H1 (cell line): ENCODE data around the gene DCDC2B. TPM values are rescaled to one million over a fixed set of nuclear protein-coding genes. Genes with fewer than 3 reads are reported as not detected.
A peak's percentile ranks its signal among the peaks of the same experiment; 100 is the strongest.

Experiments used
- CTCF ChIA-PET: fragments of 300-600 bp; sonication (Branson Sonifier 250); formaldehyde crosslinking; loops from one replicate; lab custom pipeline; 2021; ENCODE audit not compliant: partially characterized antibody; lab: Charles Lee
- POLR2A ChIA-PET: fragments of 300-600 bp; sonication (Branson Sonifier 250); formaldehyde crosslinking; loops from one replicate; lab custom pipeline; 2021; ENCODE audit warnings: inconsistent platforms; ENCODE audit not compliant: partially characterized antibody; lab: Charles Lee
- DNase-seq, 2 experiments: peaks; one replicate each; pipeline versions ENCODE4 v3.0.0 to v3.0.0-alpha.2; 2010 to 2022; ENCODE audit warnings: low spot score in 2 of 2, low read depth in 1 of 2, mixed read lengths in 1 of 2
- FAIRE-seq: peaks from 2 replicates; lab custom pipeline; 2011; peaks lifted over from hg19 to GRCh38; lab: Jason Lieb, UNC
- H2AFZ ChIP-seq: 2 replicates; pipeline ENCODE4 v1.8.1; 2012; ENCODE audit warnings: low read length, inconsistent platforms
- H2AK5ac ChIP-seq: 2 replicates; pipeline ENCODE4 v1.6.1; 2013; ENCODE audit warnings: low read depth, low read length
- H2BK120ac ChIP-seq: replicated peaks from 2 replicates; pipeline ENCODE3; 2013; ENCODE audit warnings: low read depth, low read length, inconsistent platforms
- H2BK12ac ChIP-seq: 2 replicates; pipeline ENCODE4 v1.6.1; 2013; ENCODE audit warnings: low read depth, low read length
- H2BK15ac ChIP-seq: 2 replicates; pipeline ENCODE4 v1.6.1; 2013; ENCODE audit warnings: low read length
- H2BK20ac ChIP-seq: 2 replicates; pipeline ENCODE4 v1.6.1; 2013; ENCODE audit warnings: low read length
- H2BK5ac ChIP-seq: 2 replicates; pipeline ENCODE4 v1.6.1; 2013; ENCODE audit warnings: low read depth, low read length
- H3K14ac ChIP-seq: 2 replicates; pipeline ENCODE4 v1.6.1; 2013; ENCODE audit warnings: inconsistent platforms; ENCODE audit not compliant: insufficient read length
- H3K18ac ChIP-seq: 2 replicates; pipeline ENCODE4 v1.6.1; 2013; ENCODE audit warnings: low read length; ENCODE audit errors: extremely low read depth
- H3K23ac ChIP-seq: 2 replicates; pipeline ENCODE4 v1.6.1; 2013; ENCODE audit warnings: inconsistent platforms; ENCODE audit not compliant: insufficient read length
- H3K23me2 ChIP-seq: 2 replicates; pipeline ENCODE4 v1.6.1; 2013; ENCODE audit warnings: low read depth, low read length
- H3K27ac ChIP-seq: 2 replicates; pipeline ENCODE4 v1.6.1; 2011; ENCODE audit warnings: low read depth, low read length, inconsistent platforms
- H3K27me3 ChIP-seq, 4 experiments: replicated peaks in 1 of 4; 1 replicate in 1 of 4; 2 replicates in 3 of 4; pipeline versions ENCODE4 v1.6.1 to v1.8.1; 2011 to 2013; ENCODE audit warnings: low read length in 3 of 4, mild to moderate bottlenecking in 3 of 4, inconsistent platforms in 2 of 4, mixed read lengths in 2 of 4, moderate library complexity in 1 of 4; ENCODE audit not compliant: control insufficient read depth in 3 of 4, insufficient read depth in 3 of 4; ENCODE audit errors: extremely low read depth in 1 of 4
- H3K36me3 ChIP-seq, 4 experiments: 2 replicates each; pipeline versions ENCODE4 v1.6.1 to v1.8.1; 2011 to 2013; ENCODE audit warnings: mild to moderate bottlenecking in 4 of 4, low read length in 3 of 4, moderate library complexity in 2 of 4, control low read depth in 1 of 4, inconsistent platforms in 1 of 4; ENCODE audit not compliant: insufficient read depth in 4 of 4, control insufficient read depth in 2 of 4
- H3K4ac ChIP-seq: replicated peaks from 2 replicates; pipeline ENCODE3; 2013; ENCODE audit warnings: low read length, low read depth, mixed read lengths, inconsistent platforms; ENCODE audit not compliant: insufficient read length
- H3K4me1 ChIP-seq, 4 experiments: replicated peaks in 1 of 4; 1 replicate in 1 of 4; 2 replicates in 3 of 4; pipeline versions ENCODE4 v1.6.1 to v1.8.1; 2011 to 2013; ENCODE audit warnings: low read length in 3 of 4, inconsistent platforms in 2 of 4, mixed read lengths in 1 of 4; ENCODE audit not compliant: insufficient read depth in 4 of 4, control insufficient read depth in 3 of 4
- H3K4me2 ChIP-seq, 2 experiments: 2 replicates each; pipeline versions ENCODE4 v1.6.1 to v1.8.1; 2011 to 2013; ENCODE audit warnings: low read depth in 2 of 2, low read length in 2 of 2, control low read depth in 1 of 2, inconsistent platforms in 1 of 2, mild to moderate bottlenecking in 1 of 2; ENCODE audit not compliant: insufficient read depth in 1 of 2
- H3K4me3 ChIP-seq, 4 experiments: fragments of 200-600, 300-600 bp in 1 of 4; sonication (generic), shearing (Covaris generic), sonication (Bioruptor Twin) in 1 of 4; 2 replicates each; pipeline versions ENCODE4 v1.5.1 to v1.8.1; 2011 to 2016; ENCODE audit warnings: low read length in 4 of 4, low read depth in 3 of 4, control low read depth in 2 of 4, inconsistent platforms in 2 of 4, mild to moderate bottlenecking in 2 of 4, mixed read lengths in 1 of 4, moderate library complexity in 1 of 4; ENCODE audit not compliant: insufficient read depth in 2 of 4; ENCODE audit errors: extremely low read depth in 1 of 4
- H3K56ac ChIP-seq: replicated peaks from 2 replicates; pipeline ENCODE3; 2013; ENCODE audit warnings: low read depth, mild to moderate bottlenecking, mixed read lengths, low read length, inconsistent platforms; ENCODE audit not compliant: insufficient read length
- H3K79me1 ChIP-seq: 2 replicates; pipeline ENCODE4 v1.6.1; 2013; ENCODE audit warnings: low read depth, low read length, control low read depth
- H3K79me2 ChIP-seq, 2 experiments: 2 replicates each; pipeline versions ENCODE4 v1.6.1 to v1.8.1; 2012 to 2013; ENCODE audit warnings: low read length in 2 of 2, mild to moderate bottlenecking in 2 of 2, inconsistent platforms in 1 of 2; ENCODE audit not compliant: insufficient read depth in 2 of 2, control insufficient read depth in 1 of 2
- H3K9ac ChIP-seq, 4 experiments: replicated peaks in 1 of 4; 1 replicate in 1 of 4; 2 replicates in 3 of 4; pipeline versions ENCODE4 v1.6.1 to v1.8.1; 2011 to 2013; ENCODE audit warnings: low read depth in 3 of 4, low read length in 3 of 4, control low read depth in 2 of 4, mild to moderate bottlenecking in 2 of 4, moderate library complexity in 2 of 4, inconsistent platforms in 1 of 4; ENCODE audit errors: extremely low read depth in 1 of 4
- H3K9me3 ChIP-seq, 2 experiments: 2 replicates each; pipeline versions ENCODE4 v1.6.1 to v1.8.1; 2012 to 2013; ENCODE audit warnings: mild to moderate bottlenecking in 2 of 2, moderate library complexity in 2 of 2, control low read depth in 1 of 2, inconsistent platforms in 1 of 2, low read depth in 1 of 2, low read length in 1 of 2, mixed read lengths in 1 of 2; ENCODE audit not compliant: insufficient read depth in 2 of 2
- H4K20me1 ChIP-seq, 2 experiments: replicated peaks in 1 of 2; 2 replicates each; pipeline versions ENCODE3 to v1.8.1; 2011 to 2013; ENCODE audit warnings: inconsistent platforms in 2 of 2, low read length in 2 of 2, mild to moderate bottlenecking in 1 of 2; ENCODE audit not compliant: insufficient read depth in 2 of 2, control insufficient read depth in 1 of 2
- H4K5ac ChIP-seq: 2 replicates; pipeline ENCODE4 v1.6.1; 2013; ENCODE audit warnings: low read length, low read depth, mixed read lengths, inconsistent platforms; ENCODE audit not compliant: insufficient read length
- H4K8ac ChIP-seq: 2 replicates; pipeline ENCODE4 v1.8.0; 2013; ENCODE audit warnings: mild to moderate bottlenecking, moderate library complexity, low read length, inconsistent platforms; ENCODE audit not compliant: insufficient read depth; ENCODE audit errors: extremely low read depth
- H4K91ac ChIP-seq: replicated peaks from 2 replicates; pipeline ENCODE3; 2013; ENCODE audit warnings: low read length, mixed read lengths, inconsistent platforms; ENCODE audit not compliant: insufficient read length
- CHD1 ChIP-seq: IDR thresholded peaks from 2 replicates; pipeline ENCODE4 v1.6.1; 2012; ENCODE audit warnings: low read depth, low read length, improper control_type of control experiment
- CTBP2 ChIP-seq: IDR thresholded peaks from 2 replicates; pipeline ENCODE4 v1.7.0; 2011; ENCODE audit warnings: borderline replicate concordance, mild to moderate bottlenecking, moderate library complexity, mixed read lengths, low read length; ENCODE audit not compliant: insufficient read depth, insufficient read length
- TBP ChIP-seq: IDR thresholded peaks from 2 replicates; pipeline ENCODE4 v1.6.1; 2011; ENCODE audit warnings: low read depth, low read length, improper control_type of control experiment
- WGBS, 2 experiments: shearing (Covaris generic) in 1 of 2; methylation state at CpG; one replicate each; pipeline versions ENCODE4 v1.1.6 to v1.1.7; 2013 to 2015; ENCODE audit warnings: low lambda C conversion rate in 2 of 2, mixed read lengths in 2 of 2, inconsistent platforms in 1 of 2, low coverage in 1 of 2, missing lambda C conversion rate in 1 of 2; ENCODE audit not compliant: insufficient replicate concordance in 2 of 2, insufficient coverage in 1 of 2, insufficient read length in 1 of 2; ENCODE audit errors: extremely low coverage in 1 of 2, missing lambda C conversion rate in 1 of 2; 5-methylcytosine and 5-hydroxymethylcytosine counted together
- polyA plus RNA-seq, 7 experiments: library from polyadenylated mRNA; depleted of rRNA in 3 of 7; stranded (reverse) in 5 of 7; unstranded in 2 of 7; fragments of >200 nt in 5 of 7; fragments of 200-250 nt in 2 of 7; gene quantifications; 1 replicate in 5 of 7; 2 replicates in 1 of 7; 4 replicates in 1 of 7; pipeline versions ENCODE4 v1.2.1 to v1.2.3, GENCODE V29; 2011 to 2013; ENCODE audit warnings: missing spikeins in 2 of 7, mixed read lengths in 2 of 7
- total RNA-seq: library from RNA; stranded (reverse); fragmentation: NEBNext Ultra II Directional; extraction: Animal tissue kit (Norgen Biotek cat#: 25700); gene quantifications from 2 replicates; pipeline ENCODE4 v1.2.1, GENCODE V29; 2021
- TF ChIP-seq, protein P1 (sequence below): IDR thresholded peaks from 2 replicates; pipeline ENCODE4 v1.6.1; 2012; ENCODE audit warnings: inconsistent platforms
- TF ChIP-seq, protein P2 (sequence below): IDR thresholded peaks from 2 replicates; pipeline ENCODE4 v1.6.1; 2011; ENCODE audit warnings: low read depth, mild to moderate bottlenecking, low read length; ENCODE audit not compliant: insufficient read depth
- TF ChIP-seq, protein P3 (sequence below): IDR thresholded peaks from 2 replicates; pipeline ENCODE4 v1.6.1; 2012; ENCODE audit warnings: low read length, inconsistent platforms

Gene DCDC2B
- total and polyA plus RNA-seq, 2 of the 8 experiments (the other 6 are each of a cell fraction or from before 2014, with no cell fraction given) = not detected

DNA sequence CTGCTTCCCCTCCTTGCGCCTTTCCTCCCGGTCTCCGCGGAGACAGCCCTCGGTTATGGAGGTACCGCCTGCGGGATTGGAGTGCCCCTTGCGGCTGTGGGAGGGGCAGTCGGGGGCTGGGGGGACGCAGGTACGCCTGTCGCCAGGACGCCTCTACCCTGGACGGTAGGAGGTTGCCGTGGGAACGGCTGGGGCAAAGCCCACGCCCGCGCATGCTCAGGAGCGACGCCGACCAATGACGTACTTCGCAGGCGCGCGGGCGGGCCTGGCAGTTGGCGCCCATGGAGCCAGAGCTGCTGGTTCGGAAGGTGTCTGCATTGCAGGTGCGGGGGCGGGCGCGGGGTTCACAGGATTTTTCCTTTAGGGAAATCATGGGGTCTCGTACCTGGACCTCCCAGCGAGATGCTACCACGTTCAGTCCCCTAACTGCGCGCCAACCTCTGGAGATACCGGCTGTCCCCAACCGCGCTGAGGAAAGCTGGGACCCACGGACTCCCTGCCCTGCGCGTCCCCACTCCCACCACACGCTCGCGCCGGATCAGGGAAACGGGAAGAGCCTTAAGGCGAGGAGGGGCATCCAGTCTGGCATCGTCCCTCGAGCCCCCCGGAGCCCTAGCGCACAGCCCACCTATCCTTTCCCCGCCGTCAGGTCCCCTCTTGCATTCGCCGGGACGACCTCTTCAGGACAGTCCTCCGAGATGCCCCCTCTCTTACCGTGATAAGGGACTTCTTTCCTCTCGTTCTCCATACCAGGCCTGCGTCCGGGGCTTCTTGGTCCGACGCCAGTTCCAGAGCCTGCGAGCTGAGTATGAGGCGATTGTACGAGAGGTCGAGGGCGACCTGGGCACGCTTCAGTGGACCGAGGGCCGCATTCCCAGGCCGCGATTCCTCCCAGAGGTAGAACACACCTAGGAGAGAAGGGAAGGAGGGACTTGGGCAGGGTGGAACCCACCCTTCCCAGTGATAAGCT lies 3.2 kb upstream of the DCDC2B start, which contains the start of gene IQCC:
IQCC (plus strand) TSS at position 271 of the 970 bp plus-strand sequence; CDS start at position 282, 11 bp downstream.
- peak within 1 kb of the TSS; percentile 7 for H3K4ac ChIP-seq
- H3K27ac ChIP-seq = peak within 1 kb of the TSS; percentile 51; the same call in 1 of the 2 replicates
- H2BK12ac ChIP-seq = peak within 1 kb of the TSS; percentile 35; the same call in 1 of the 2 replicates
- peak within 1 kb of the TSS; percentile 74; the same call in 1 of the 2 replicates for H2AFZ ChIP-seq
- H3K79me1 ChIP-seq = peaks cover 2% of the 10 kb centered on the region; the same call in 1 of the 2 replicates
- peaks cover 0 to 21% (median 10%) of the 10 kb centered on the region in 4 experiments; a peak in 6 of 7 replicates for H3K4me1 ChIP-seq
- peaks cover 0 to 2% of the 10 kb centered on the region in 2 experiments for H4K20me1 ChIP-seq
- peak; percentile 81 to 93 for DNase-seq
- no peak within 1 kb of the TSS for H3K14ac ChIP-seq
- 11% methylated on average over 60 of the region's 77 CpGs; no CpG with 5 or more reads in 1 of the 2 experiments for WGBS, 2 experiments
- peak within 1 kb of the TSS; percentile 76 for H4K91ac ChIP-seq
- ChIA-PET POLR2A (interaction anchor here (0.7 to 21.3 kb wide), 23 partner anchors 7 to 447 kb away, joined by 3 to 332 read pairs (median 5); partner anchors contain the start of genes BSDC1, CCDC28B, KPNA6 and MARCKSL1), CTCF (interaction anchor here (0.6 to 4.5 kb wide), 5 partner anchors 11 to 158 kb away, joined by 3 to 25 read pairs (median 3); no protein-coding TSS in a partner anchor)
- H3K56ac ChIP-seq = no peak within 1 kb of the TSS
- H3K36me3 ChIP-seq = no peaks in the 10 kb centered on the region; a peak in 1 of 8 replicates
- H2BK120ac ChIP-seq = no peak within 1 kb of the TSS
- no peak within 1 kb of the TSS for H3K23ac ChIP-seq
- peak within 1 kb of the TSS; percentile 75 to 84 (median 78) for H3K9ac ChIP-seq
- H3K23me2 ChIP-seq = peaks cover 12% of the 10 kb centered on the region; the same call in 1 of the 2 replicates
- no peak within 1 kb of the TSS for H2AK5ac ChIP-seq
- no peak within 1 kb of the TSS; the same call in 1 of the 2 replicates for H3K18ac ChIP-seq
- peak within 1 kb of the TSS; percentile 54 for H4K5ac ChIP-seq
- H4K8ac ChIP-seq = peak within 1 kb of the TSS; percentile 92; the same call in 1 of the 2 replicates
- peak within 1 kb of the TSS; percentile 31; the same call in 1 of the 2 replicates for H2BK15ac ChIP-seq
- H3K27me3 ChIP-seq = peaks cover 0 to 4% (median 2%) of the 10 kb centered on the region in 4 experiments; a peak in 3 of 7 replicates
- H3K79me2 ChIP-seq = no peaks in the 10 kb centered on the region
- H3K4me3 ChIP-seq = peak within 1 kb of the TSS; percentile 64 to 86 (median 80)
- no peak within 1 kb of the TSS for H2BK20ac ChIP-seq
- H3K4me2 ChIP-seq = peak within 1 kb of the TSS; percentile 73 to 96
- H2BK5ac ChIP-seq = peak within 1 kb of the TSS; percentile 19; the same call in 1 of the 2 replicates
- H3K9me3 ChIP-seq = no peaks in the 10 kb centered on the region
- FAIRE-seq = no peak
- TF ChIP-seq, protein P1, sequence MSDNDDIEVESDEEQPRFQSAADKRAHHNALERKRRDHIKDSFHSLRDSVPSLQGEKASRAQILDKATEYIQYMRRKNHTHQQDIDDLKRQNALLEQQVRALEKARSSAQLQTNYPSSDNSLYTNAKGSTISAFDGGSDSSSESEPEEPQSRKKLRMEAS = peak; percentile 79
- no peak for TF ChIP-seq CTBP2
- TF ChIP-seq, protein P2, sequence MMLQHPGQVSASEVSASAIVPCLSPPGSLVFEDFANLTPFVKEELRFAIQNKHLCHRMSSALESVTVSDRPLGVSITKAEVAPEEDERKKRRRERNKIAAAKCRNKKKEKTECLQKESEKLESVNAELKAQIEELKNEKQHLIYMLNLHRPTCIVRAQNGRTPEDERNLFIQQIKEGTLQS = peak; percentile 89
- TF ChIP-seq, protein P3, sequence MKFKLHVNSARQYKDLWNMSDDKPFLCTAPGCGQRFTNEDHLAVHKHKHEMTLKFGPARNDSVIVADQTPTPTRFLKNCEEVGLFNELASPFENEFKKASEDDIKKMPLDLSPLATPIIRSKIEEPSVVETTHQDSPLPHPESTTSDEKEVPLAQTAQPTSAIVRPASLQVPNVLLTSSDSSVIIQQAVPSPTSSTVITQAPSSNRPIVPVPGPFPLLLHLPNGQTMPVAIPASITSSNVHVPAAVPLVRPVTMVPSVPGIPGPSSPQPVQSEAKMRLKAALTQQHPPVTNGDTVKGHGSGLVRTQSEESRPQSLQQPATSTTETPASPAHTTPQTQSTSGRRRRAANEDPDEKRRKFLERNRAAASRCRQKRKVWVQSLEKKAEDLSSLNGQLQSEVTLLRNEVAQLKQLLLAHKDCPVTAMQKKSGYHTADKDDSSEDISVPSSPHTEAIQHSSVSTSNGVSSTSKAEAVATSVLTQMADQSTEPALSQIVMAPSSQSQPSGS = no peak
- no peak for TF ChIP-seq CHD1
- TF ChIP-seq TBP = 0 out of 2 replicates have a peak, but pooled peaks have one; percentile 64
